A673 (cell line): ENCODE data around the gene MFSD6.

Source experiments
- CTCF ChIP-seq: fragments of 300-800, 200-600 bp; sonication (generic); conservative IDR thresholded peaks from 2 replicates; pipeline ENCODE4 v1.5.1; 2017; ENCODE audit warnings: low read depth, mild to moderate bottlenecking, antibody characterized with exemption, low read length, moderate library complexity, mixed read lengths
- EZH2 ChIP-seq: fragments of 200-600 bp; sonication (generic); IDR thresholded peaks from 2 replicates; pipeline ENCODE4 v1.6.1; 2017; ENCODE audit warnings: borderline replicate concordance, low read depth, mild to moderate bottlenecking, mixed read lengths, antibody characterized with exemption, low read length; ENCODE audit not compliant: poor library complexity, severe bottlenecking

- TF ChIP-seq CTCF (no peak), EZH2 (no peak)
Observed at GRCh38 chr2:190406805-190407204, 1.4 kb upstream of the MFSD6 start.
